Osteocyte (in vitro differentiated cells): ENCODE measurements around the gene BRCA2. TPM values are rescaled to one million over a fixed set of nuclear protein-coding genes. Genes with fewer than 3 reads are reported as not detected.

Experiments
- DNase-seq: peaks from one replicate; pipeline ENCODE4 v3.0.0; 2021; ENCODE audit warnings: mixed read lengths; ENCODE audit not compliant: unreplicated experiment; ENCODE audit errors: extremely low spot score
- H3K27ac Mint-ChIP-seq: one replicate; pipeline ENCODE4 v1.8.0; 2021; ENCODE audit warnings: mild to moderate bottlenecking, mixed read lengths; ENCODE audit not compliant: unreplicated experiment
- H3K27me3 Mint-ChIP-seq: one replicate; pipeline ENCODE4 v1.8.0; 2021; ENCODE audit warnings: mixed read lengths; ENCODE audit not compliant: unreplicated experiment
- H3K36me3 Mint-ChIP-seq: one replicate; pipeline ENCODE4 v1.8.0; 2021; ENCODE audit warnings: mixed read lengths; ENCODE audit not compliant: unreplicated experiment
- H3K4me1 Mint-ChIP-seq: one replicate; pipeline ENCODE4 v1.8.0; 2021; ENCODE audit warnings: mixed read lengths; ENCODE audit not compliant: unreplicated experiment
- H3K4me3 Mint-ChIP-seq: one replicate; pipeline ENCODE4 v1.8.0; 2021; ENCODE audit warnings: mild to moderate bottlenecking, moderate library complexity, mixed read lengths; ENCODE audit not compliant: unreplicated experiment
- H3K9me3 Mint-ChIP-seq: one replicate; pipeline ENCODE4 v1.8.0; 2021; ENCODE audit warnings: mixed read lengths; ENCODE audit not compliant: unreplicated experiment
- total RNA-seq: library from RNA; stranded (reverse); gene quantifications from 2 replicates; pipeline ENCODE4 v1.2.1, GENCODE V29; 2021
- TF ChIP-seq, protein P1 (sequence below): fragments of 200-600 bp; sonication (generic); IDR thresholded peaks from 2 replicates; pipeline ENCODE4 v1.5.0; 2021; ENCODE audit warnings: antibody characterized with exemption, mild to moderate bottlenecking, moderate library complexity

BRCA2 gene
- total RNA-seq, 1 donor from 2014 or later, result 2.8 TPM

- TF ChIP-seq, protein P1, sequence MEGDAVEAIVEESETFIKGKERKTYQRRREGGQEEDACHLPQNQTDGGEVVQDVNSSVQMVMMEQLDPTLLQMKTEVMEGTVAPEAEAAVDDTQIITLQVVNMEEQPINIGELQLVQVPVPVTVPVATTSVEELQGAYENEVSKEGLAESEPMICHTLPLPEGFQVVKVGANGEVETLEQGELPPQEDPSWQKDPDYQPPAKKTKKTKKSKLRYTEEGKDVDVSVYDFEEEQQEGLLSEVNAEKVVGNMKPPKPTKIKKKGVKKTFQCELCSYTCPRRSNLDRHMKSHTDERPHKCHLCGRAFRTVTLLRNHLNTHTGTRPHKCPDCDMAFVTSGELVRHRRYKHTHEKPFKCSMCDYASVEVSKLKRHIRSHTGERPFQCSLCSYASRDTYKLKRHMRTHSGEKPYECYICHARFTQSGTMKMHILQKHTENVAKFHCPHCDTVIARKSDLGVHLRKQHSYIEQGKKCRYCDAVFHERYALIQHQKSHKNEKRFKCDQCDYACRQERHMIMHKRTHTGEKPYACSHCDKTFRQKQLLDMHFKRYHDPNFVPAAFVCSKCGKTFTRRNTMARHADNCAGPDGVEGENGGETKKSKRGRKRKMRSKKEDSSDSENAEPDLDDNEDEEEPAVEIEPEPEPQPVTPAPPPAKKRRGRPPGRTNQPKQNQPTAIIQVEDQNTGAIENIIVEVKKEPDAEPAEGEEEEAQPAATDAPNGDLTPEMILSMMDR, result no peak
- Mint-ChIP-seq H3K9me3 (no peaks in the 10 kb centered on the region), H3K27ac (peak within 1 kb of the TSS; percentile 72), H3K4me3 (peak within 1 kb of the TSS; percentile 79), H3K4me1 (peaks cover 21% of the 10 kb centered on the region), H3K27me3 (no peaks in the 10 kb centered on the region), H3K36me3 (peaks cover 25% of the 10 kb centered on the region)
- no peak for DNase-seq
Measured at GRCh38 chr13:32427852-32428580, 112.7 kb downstream of the BRCA2 start, which contains the start of gene N4BP2L1. TSS of gene N4BP2L1 (minus strand) at chr13:32428130. CDS start at chr13:32428082, 48 bp downstream.

DNA sequence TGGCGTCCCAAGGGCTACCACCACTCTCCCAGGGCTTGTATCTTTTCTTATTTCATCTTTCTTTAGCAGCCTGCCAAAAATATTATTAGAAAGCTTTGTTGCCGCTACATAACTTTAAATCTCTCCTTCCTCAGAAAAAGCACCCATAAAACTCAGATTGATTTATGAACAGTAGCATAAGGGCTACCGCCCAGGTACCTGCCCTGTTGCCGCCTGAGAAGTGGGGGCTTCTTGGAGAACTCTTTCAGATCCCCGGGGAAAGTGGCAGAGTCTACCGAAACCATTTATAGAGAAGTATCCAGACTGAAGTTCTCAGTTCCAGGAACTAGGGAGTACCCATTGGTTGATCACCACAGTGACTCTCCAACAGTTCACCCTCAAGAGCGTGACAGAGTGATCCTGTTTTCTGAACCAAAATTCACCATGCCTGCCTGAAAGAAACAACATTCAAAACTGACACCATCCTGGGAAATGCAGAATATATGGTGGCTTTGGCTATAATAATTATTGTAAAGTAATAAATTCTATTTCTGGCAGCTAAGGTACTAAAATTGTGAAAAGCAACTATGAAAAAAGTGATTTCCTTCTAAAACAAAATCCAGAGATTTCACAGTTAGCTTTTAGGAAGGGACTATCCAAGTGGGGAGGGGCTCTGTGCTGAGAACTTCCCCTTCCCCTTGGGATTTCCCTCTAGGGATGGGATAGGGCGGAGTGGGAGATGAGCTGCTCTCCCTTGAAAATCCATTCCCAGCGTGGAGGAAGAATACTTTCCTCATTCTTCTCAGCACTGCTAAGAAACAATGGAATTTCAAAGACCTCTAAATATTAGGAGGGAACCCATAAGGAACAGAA, 113.5 kb downstream of the BRCA2 start:
- TF ChIP-seq, protein P1, result no peak
- Mint-ChIP-seq H3K9me3 (no peaks in the 10 kb centered on the region), H3K4me1 (peaks cover 21% of the 10 kb centered on the region), H3K4me3 (peak overlapping the region; percentile 79), H3K27me3 (no peaks in the 10 kb centered on the region), H3K27ac (peak overlapping the region; percentile 72), H3K36me3 (peaks cover 21% of the 10 kb centered on the region)
- DNase-seq, result no peak

DNA sequence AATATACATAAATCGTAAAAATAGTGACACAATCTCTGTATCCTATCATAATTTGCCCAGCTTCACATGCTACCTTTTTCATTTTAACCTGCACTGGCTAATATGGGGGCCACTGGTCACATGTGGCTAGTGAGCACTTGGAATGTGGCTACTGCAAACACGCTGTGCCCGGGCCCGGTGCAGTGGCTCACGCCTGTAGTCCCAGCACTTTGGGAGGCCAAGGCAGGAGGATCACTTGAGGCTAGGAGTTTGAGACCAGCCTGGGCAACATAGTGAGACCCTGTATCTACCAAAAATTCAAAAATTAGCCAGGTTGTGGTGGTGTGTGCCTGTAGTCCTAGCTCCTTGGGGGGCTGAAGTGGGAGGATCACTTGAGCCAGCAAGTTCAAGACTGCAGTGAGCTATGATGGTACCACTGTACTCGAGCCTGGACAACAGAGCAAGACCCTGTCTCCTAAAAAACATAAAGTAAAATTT, 114.2 kb downstream of the BRCA2 start:
- H3K4me3 Mint-ChIP-seq, result no peak overlapping the region
- TF ChIP-seq, protein P1, result no peak
- peaks cover 16% of the 10 kb centered on the region for H3K36me3 Mint-ChIP-seq
- no peak for DNase-seq
- no peak overlapping the region for H3K27ac Mint-ChIP-seq
- H3K4me1 Mint-ChIP-seq, result peaks cover 21% of the 10 kb centered on the region
- H3K9me3 Mint-ChIP-seq, result no peaks in the 10 kb centered on the region
- no peaks in the 10 kb centered on the region for H3K27me3 Mint-ChIP-seq

DNA sequence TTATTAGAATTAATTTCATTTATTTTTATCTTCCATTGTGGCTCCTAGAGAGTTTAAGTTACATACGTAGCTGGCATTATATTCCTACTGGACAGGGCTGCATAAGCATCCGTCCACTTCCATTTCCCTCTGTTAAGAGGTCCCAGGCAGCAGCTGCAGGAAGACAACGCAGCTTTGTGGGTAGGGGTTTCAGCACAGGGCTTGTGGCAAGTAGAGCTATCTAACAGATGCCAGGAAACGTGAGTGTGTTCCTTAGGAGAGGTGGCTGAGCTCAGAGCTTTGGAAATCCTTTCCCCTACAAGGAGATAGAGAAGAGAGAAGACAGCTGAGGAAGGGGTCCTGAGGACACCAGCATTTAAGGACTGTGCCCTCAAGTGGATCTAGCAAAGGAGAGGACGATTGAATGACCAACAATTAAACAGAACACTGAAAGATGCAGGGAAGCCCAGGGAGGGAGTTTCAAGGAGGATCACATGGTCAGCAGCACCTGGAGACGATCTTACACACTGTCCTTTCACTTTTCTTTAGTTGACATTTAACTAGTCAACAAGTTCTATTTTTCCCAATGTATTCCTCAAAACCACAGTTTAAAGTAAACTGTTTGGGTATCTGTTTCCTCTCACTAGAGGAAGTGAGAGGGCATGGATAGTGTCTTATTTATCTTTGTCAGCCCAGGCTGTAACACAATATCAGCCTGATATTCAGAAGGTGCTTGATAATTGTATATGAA, 114.9 kb downstream of the BRCA2 start:
- H3K4me1 Mint-ChIP-seq, result peaks cover 21% of the 10 kb centered on the region
- H3K4me3 Mint-ChIP-seq, result no peak overlapping the region
- DNase-seq, result no peak
- no peak overlapping the region for H3K27ac Mint-ChIP-seq
- no peaks in the 10 kb centered on the region for H3K9me3 Mint-ChIP-seq
- peaks cover 20% of the 10 kb centered on the region for H3K36me3 Mint-ChIP-seq
- TF ChIP-seq, protein P1, result no peak
- no peaks in the 10 kb centered on the region for H3K27me3 Mint-ChIP-seq
